OCI-M2 (cell line): ENCODE measurements around the gene MEF2C.
"Not testable (repeated sequence)": the region's sequence is repeated elsewhere in the genome, so short reads cannot be mapped to it uniquely, and the experiment has no call there.

Experiments
- DNase-seq: peaks from one replicate; lab custom pipeline; 2025; ENCODE audit not compliant: unreplicated experiment; lab: John Stamatoyannopoulos, UW

The MEF2C gene

DNA sequence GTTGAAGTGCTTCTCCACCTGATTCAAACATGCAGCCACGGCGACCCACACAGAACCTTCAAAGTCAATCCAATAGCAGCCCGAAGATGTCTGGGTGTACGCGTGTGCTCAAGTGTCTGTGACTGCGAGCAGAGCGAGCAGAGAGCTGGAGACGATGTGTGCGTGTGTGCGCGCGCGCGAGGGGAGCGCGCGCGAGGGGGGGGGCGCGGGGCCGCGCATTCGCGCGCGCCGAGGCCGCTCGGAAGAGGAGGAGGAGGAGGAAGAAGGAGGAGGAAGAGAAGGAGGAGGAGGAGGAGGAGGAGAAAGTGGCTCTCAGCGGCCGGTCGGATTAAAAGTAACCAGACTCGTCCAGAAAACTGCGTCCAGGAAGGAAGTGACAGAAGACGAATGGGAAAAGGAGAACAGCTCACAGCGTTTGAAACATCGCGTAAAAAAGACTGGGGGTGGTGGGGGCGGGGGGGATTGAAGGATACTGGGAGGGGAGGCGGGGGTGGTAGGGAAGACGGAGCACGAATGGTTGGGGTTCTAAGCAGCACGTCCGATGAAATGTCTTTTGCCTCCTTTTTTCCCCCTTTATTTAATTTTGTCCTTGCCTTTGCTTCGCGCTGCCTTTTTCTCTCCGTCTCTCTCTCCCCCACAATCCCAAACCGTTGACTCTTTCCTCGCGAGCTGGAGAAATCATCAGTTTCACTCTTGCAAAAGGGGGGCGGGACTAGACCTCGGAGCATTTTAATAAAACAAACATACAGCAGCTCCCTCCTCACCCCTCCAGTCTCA is at the start of gene MEF2C:
Gene MEF2C, minus strand, starts transcription at position 126 of the 777 bp plus-strand sequence. CDS start 59,396 bp downstream, outside the sequence.
- no peak for DNase-seq

DNA sequence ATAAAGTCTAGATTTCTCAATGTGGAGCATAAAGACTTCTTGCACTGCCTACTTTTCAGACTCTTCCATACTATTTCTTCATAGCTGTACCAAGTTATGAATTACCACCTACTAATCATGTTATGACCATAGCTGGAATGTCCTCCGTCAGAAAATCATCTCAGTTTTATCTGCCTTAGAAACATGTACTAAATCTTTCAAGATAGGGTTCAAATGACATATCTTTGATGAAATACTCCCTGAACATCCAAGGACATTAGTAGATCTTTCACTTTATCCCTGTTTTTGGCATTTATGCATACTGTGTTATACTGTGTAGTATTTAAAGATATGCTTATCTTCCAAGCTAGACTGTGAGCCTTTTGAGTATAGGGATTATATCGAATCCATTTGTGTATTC is 49.6 kb upstream of the MEF2C start:
- no peak for DNase-seq

DNA sequence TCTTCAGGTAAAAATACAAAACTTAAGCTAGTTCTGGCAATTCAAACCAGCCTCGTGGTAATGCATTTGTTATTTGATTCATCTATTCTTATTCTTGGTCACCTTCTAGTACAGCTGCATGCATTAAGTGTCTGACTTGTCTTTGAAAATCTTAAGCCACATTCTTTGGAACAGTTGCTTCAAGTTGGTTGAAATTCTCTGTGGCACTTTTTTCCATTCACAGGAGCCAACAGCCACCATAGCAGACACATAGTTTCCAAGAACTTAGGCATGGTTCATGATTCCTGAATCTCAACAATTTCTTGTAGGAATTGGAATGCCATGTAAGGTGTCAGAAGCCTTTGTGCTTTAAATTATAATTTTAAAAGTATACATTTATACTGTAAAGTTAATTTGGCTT is 47.4 kb upstream of the MEF2C start:
- DNase-seq = no peak

DNA sequence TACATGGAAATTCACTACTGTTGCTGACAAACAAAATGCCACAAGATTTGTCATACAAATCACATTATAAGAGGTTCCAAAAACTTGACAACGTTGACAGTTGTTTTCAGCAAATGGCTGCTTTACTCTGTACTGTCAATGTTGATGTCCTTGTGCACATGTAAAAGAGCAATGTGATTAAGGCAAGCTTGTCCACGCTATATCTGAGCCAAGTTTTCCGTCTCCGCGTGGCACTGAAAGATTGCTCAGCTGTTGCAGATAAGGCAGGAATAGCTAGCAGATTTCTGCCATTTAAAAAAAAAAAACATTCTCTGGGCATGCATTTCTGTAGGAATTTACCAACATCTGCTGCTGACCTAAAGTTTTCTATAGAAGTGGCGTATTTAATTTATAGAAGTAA is 46.4 kb upstream of the MEF2C start:
- DNase-seq = no peak

DNA sequence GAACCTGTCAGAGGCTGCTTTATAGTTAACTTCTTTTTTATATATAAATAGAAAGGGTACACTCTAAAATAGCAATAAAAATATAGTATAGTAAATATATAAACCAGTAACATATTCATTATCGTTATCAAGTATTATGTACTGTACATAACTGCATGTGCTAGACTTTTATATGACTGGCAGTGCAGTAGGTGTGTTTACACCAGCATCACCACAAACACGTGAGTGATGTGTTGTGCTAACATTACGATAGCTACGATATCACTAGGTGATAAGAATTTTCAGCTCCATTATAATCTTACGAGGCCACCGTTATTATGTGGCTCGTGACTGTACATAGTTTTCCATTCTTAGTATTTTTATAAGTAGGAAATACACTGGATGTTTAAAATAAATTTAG is 43.8 kb upstream of the MEF2C start:
- no peak for DNase-seq

DNA sequence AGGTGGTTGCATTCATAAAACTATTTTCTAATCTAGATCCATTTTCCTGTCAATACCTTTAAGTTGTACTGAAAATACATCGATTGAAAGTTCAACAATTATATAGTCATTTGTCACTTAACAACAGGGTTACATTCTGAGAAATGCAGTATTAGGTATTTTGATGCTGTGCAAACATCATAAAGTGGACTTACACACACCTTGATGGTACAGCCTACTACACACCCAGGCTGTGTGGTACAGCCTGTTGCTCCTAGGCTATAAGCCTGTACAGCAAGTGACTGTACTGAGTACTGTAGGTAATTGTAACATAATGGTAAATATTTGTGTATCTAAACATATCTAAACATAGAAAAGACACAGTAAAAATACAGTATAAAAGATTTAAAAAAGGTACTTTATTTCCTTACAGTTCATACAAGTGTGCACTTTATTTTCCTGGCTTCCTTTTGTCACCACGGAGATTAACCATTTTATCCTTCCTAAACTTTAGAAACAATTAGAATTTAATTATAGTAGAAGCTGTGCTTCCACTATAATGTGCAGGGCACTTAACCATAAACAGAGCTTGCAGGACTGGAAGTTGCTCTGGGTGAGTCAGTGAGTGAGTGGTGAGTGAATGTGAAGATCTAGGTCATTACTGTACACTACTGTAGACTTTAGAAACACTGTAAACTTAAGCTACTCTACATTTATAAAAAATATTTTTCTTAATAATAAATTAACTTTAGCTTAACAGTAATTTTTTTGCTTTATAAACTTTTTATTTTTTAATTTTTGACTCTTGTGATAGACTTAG is 42.9 kb upstream of the MEF2C start:
- no peak for DNase-seq

DNA sequence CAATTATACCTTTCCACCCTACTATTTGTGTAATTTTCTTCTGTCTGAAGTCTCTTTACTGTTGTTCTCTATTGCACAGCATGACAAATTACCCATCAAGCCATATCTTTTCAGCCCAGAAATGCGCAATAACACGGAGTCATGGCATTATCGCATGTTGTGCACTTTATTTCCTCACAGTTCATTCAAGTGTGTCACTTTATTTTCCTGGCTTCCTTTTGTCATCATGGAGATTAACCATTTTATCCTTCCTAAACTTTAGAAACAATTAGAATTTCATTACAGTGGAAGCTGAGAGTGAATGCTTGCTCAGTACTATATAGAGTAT is 41.3 kb upstream of the MEF2C start:
- DNase-seq = no peak

DNA sequence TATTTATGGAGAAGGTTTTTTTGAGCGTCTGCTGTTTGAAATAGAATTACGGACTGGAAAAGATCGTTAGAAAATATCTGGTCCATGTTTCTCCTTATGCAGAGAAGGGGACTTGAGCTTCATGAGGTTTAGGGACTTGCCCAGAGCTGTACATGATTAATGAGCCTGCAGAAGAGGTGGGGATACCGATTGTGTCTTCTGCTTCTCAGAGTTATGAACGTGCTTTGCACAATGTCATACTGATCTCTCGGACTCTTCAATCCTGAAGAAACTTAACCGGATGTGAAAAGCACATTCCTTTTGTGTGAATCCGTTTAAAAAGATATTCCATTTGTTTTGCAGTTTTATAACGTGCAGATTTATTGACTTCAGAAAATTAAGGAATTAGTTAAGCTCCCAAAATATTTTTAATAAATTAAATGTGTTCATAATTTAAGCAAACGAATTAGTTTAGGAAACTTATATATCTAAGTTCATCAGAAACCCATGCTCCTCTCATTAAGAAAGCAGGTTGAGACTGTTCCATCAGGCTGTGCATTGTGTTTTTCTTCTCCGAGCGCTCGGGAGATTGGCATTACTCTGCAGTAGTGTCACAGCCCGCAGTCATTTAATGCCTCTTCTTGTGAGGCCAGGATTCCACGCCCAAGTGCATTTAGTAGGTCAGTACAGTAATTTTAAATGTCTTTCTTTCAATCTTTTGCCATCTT is 40.8 kb upstream of the MEF2C start:
- DNase-seq = no peak

DNA sequence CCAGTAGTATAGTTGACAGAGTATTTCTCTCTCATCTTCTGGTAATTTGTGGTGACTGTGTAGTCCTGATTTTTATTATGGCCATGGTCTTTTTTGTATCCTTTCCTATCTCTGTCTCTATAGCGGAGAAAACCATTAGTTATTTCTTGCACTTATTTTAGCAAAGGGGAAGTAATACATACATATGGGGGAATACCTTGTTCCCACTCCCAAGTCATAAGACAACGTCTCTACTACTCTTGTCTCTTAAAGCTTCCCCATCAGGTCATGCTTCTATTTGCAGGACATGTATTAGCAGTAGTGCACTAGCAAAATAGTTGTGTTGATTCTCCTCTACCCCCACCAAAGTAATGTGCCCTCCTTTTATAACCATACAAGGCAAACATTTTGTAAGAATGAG is 29.8 kb upstream of the MEF2C start:
- not testable (repeated sequence) for DNase-seq

DNA sequence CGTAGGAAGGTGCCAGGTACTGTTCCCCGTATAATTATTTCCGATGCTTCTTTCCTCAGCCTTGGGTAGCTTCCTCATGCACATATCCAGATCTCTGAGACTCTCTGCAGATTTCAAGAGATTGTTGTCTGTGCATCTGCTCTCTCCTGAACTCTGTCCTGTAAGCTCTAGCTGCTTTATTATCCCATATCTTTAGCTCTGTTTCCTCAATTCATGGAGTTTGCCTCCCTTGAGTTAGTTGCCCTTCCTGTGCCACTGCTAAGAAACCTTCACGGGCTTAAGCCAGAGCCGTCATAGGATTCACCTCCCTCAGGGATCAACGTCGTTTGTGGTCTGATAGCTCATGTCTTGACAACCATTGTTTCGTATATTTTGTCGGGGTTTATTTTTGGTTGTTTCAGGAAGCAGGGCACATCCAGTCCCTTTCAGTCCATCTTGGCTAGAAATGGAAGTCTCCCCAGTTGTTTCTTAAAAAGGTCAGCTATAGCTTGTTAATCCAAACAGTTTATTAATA is 28.1 kb upstream of the MEF2C start:
- DNase-seq = not testable (repeated sequence)

DNA sequence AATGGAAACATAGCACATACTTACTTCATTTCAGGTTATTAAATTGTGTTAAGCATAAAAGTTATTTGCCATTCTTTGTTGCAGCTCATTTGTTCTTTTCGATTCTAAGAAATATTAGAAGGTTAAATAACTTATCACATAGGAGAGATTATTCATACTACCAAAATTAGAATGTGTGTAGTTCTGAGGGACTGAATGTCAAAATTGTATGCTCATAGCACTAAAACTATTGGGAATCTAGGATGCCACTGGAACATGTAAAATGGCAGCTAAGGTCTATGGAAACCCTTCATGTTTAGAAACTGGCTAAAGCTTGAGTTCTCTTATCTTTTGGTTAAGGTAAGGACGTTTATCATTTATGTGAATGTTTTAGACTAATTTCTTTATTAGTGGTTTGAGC is 21.5 kb upstream of the MEF2C start:
- not testable (repeated sequence) for DNase-seq

DNA sequence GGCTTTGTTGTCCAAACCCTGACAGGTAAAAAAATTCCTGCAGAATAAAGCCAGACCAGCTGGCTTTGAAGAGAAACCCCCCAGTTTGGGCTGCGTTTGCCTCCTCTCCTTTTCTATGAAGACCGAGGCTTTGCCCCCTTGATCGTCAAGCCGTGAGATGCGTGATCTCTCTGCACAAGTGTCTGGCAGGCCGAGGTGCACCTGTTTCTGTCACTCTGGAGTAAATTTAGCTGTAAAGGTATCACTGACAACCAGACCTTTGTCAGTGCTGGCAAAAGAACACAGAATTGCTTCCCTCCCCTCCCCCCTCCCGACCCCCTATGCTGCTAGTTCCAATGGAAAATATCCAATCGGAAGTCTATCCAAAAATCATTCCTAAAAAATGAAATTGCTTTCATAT is 21.0 kb upstream of the MEF2C start:
- not testable (repeated sequence) for DNase-seq

DNA sequence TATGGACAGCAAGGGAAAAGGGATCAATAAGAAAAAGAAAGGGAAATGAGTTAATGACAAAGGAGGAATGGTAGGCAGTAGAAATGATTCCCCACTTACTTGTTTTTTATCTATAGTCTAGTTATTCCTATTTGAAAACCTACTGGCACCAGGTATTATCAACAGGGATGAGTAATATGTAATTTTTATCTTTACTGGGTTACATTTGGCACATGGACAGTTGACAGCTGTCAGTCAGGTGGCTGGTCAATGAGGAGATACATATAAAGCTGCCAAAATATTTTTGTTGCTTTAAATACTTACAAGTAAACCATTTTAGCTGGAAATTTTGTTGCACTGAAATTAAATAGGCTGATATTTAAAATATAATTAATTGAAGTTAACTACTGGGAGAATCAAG is 18.1 kb upstream of the MEF2C start:
- DNase-seq = not testable (repeated sequence)

DNA sequence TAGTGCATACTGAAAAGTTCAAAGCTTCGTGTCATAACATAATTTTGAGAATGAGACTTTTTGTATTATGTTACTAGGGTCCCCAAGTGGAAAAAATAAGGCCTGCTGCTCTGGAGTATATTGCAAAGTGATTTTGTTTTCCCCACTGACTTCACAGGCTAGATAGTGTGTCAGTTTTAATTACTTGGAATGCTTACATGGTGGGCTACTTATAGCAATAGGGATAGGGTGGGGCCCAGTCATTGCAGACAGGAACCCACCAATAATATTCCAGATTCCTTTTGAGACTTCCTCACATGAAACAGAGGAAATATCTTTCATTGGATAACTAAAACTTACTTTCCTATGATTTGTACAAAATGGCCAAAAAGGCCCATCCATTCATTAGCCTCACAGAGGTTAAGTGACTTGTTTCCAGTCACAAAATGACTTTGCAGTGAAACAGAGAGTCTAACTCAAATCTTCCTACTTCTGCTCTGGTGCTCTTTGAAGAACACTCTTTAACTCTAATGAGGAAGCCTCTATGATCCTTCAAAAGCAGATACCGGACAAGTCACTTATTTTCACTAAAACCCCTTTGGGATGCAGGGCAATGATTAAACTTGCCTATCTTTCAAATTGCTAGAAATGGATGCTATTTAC is 16.2 kb upstream of the MEF2C start:
- DNase-seq = no peak

DNA sequence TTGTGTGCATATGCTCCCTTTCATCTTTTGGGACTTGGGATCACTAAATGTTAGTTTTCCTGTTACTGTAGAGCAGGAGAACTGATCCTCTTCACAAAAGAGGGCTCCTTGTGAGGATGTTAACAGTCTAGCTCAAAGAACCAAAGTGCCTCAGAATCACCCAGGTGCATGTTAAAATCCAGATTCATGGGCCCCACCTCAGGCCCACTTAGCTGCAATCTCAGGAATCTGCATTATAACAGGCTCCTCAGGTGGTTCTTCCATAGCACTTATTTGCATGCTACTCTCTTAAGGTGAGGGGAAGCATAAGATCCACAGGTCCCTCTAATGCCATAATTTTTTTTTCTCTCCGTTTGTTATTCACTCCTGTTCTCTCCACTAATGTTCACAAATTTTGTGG is 14.8 kb upstream of the MEF2C start:
- no peak for DNase-seq

DNA sequence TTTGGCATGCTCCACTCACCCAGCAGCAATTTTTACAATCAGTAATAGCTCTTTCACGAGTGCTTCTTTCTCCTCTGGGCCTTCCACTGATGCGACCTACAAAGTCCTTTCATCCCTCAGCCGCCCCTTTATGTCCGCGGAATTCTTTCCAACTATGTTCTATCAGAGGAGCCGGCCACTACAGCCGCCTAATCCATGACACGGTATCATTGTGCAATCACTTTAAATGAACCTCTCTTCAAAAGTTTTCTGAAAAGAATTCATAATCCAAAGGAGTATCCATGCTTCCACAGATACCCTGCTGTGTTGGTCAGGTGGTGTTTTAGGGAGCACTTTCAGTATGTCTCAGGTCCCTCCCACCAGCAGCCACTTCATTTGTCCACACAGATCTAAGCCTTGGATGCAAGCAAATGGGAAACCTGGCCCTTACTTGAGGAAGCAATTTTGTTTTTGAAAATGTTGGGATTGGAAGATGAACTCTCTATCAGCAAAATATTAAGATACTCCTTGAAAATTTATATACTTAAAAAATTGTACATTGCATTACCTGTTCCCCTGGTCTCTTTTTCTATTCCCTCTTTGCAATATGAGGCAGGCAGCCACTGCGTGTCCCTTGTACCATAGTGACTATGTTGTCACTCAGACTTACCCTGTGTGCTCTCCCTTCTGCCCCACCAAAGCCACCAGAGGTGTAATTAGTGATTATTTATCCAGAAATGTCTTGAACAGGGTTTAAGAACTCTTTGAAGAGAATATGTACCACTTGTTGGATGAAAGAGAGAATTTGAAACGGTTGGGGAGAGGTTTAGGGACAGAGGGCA is 12.9 kb upstream of the MEF2C start:
- DNase-seq = no peak

DNA sequence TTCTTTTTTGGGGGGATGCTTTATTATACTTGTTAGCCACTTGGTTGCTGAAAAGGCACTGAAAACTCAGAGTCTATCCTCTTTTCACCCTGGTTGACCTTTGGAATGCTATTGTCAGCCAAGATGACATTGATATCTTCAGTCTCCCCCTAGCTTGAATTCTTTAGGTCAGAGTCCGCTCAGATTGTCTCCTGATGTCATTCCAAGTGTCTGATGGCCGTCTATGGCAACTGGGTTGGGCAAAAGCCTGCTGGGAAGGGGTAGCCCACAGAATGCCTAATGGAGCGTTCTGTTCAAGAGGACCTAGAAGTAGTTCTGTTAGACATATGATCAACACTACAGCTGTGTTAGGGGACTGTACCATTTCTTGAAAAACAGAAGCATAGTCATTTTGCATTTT is 9.7 kb upstream of the MEF2C start:
- no peak for DNase-seq

DNA sequence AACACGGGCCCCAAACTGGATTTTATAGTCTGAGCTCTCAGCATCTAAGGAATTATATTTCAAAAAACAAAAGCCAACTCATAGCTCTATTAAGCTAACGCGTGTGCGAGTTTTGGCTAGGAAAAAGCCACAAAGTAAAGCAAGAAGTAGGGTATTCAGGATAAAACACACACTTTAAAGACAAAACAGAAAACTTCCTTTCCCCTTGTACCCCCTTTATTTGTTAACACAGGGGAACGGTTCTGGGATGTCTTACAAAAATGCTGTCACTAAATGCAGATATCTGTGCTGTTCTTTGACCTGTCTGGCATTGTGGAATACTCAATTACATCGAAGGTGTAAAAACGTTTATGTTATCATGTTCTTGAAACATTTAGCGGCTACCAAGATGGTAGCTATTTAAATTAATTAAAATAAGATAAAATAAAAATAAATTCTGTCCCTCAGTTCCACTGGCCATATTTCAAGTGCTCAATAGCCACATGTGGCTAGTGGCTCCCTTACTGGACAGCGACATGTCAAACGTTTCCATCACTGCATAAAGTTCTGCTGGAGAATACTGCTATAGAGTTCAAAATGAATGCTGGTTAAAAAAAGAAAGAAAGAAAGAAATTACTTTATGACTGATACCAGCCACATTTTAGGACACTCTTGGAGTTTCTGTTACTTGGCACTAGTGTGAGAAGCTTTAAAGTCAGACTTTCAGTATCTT is 7.2 kb upstream of the MEF2C start:
- DNase-seq = no peak

DNA sequence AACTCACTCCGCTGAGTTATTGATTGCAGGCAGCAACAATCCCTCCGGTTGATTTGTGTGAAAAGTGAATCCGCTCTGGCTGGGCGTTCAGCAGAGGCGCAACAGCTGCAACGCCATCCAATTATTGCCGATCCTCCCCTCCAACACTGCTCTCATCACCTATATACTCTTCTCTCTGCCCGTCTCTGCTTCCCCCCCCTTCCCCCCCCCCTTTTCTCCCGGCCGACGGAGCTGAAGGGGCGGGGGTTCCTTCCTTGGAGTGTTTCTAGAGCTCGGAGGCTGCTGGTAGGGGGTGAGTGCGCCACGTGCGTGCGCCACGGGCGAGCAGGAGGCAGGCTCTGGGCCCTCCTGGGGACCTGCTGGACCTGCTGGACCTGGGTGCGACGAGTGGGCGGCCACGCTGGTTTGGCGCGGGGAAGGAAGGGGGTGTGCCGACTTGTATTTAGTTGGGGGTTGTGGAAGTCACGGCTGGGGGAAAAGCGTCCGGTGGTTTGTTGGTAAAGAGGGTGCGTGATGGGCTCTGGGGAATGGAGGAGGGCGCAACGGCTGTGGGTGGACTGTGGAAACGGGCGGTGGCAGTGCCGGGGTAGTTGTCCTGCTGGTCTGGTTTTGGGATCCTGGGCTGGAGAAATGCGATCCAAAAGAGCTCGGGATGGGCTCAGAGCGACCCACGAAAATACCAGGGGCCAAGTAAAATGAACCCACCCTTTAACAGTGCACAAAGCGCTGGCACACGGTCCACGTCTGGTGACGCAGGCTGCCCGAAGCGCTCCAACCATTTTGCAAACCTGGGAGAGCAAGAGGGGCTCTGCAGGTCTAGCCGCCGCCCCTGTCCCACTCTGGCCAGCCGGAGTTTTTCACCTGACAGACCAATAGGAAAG is 6.4 kb upstream of the MEF2C start:
- no peak for DNase-seq
